H9 (cell line): Measurements from ENCODE around the gene BCAR1. TPM values are rescaled to one million over a fixed set of nuclear protein-coding genes. Genes with fewer than 3 reads are reported as not detected.

Source experiments
- DNase-seq: peaks from one replicate; pipeline ENCODE4 v3.0.0-alpha.2; 2017
- H2AFZ ChIP-seq: one replicate; pipeline ENCODE4 v1.6.1; 2013; ENCODE audit warnings: mild to moderate bottlenecking, low read length, control low read depth, moderate library complexity
- H2AK5ac ChIP-seq: 2 replicates; pipeline ENCODE4 v1.6.1; 2013; ENCODE audit warnings: low read length, control low read depth, mixed read lengths; ENCODE audit not compliant: insufficient read length
- H2BK120ac ChIP-seq: one replicate; pipeline ENCODE4 v1.6.1; 2013; ENCODE audit warnings: low read depth, mild to moderate bottlenecking, low read length, control low read depth, inconsistent platforms; ENCODE audit not compliant: poor library complexity, severe bottlenecking
- H2BK12ac ChIP-seq: 2 replicates; pipeline ENCODE4 v1.6.1; 2013; ENCODE audit warnings: low read length, control low read depth, mixed read lengths, low read depth; ENCODE audit not compliant: insufficient read length
- H2BK15ac ChIP-seq: 2 replicates; pipeline ENCODE4 v1.6.1; 2013; ENCODE audit warnings: low read depth, low read length, control low read depth
- H2BK20ac ChIP-seq: one replicate; pipeline ENCODE4 v1.6.1; 2013; ENCODE audit warnings: low read depth, mild to moderate bottlenecking, low read length, control low read depth, inconsistent platforms; ENCODE audit not compliant: poor library complexity, severe bottlenecking
- H2BK5ac ChIP-seq: 2 replicates; pipeline ENCODE4 v1.6.1; 2013; ENCODE audit warnings: low read length, control low read depth, mixed read lengths; ENCODE audit not compliant: insufficient read length
- H3K14ac ChIP-seq: 2 replicates; pipeline ENCODE4 v1.6.1; 2013; ENCODE audit warnings: low read length, control low read depth; ENCODE audit not compliant: insufficient read depth
- H3K18ac ChIP-seq: 2 replicates; pipeline ENCODE4 v1.6.1; 2013; ENCODE audit warnings: low read depth, mild to moderate bottlenecking, mixed read lengths, low read length, control low read depth; ENCODE audit not compliant: insufficient read length
- H3K23ac ChIP-seq: 2 replicates; pipeline ENCODE4 v1.6.1; 2013; ENCODE audit warnings: low read length, control low read depth, mixed read lengths, low read depth; ENCODE audit not compliant: insufficient read length
- H3K23me2 ChIP-seq: 2 replicates; pipeline ENCODE4 v1.6.1; 2013; ENCODE audit warnings: low read depth, mild to moderate bottlenecking, mixed read lengths, low read length, control low read depth; ENCODE audit not compliant: insufficient read length, poor library complexity, severe bottlenecking
- H3K27ac ChIP-seq: 2 replicates; pipeline ENCODE4 v1.5.1; 2013; ENCODE audit warnings: low read length, control low read depth, mixed read lengths, low read depth; ENCODE audit not compliant: insufficient read length
- H3K27me3 ChIP-seq: 2 replicates; pipeline ENCODE4 v1.6.1; 2013; ENCODE audit warnings: low read length, control low read depth, inconsistent platforms; ENCODE audit not compliant: insufficient read depth
- H3K4ac ChIP-seq: 2 replicates; pipeline ENCODE4 v1.6.1; 2013; ENCODE audit warnings: low read depth, mild to moderate bottlenecking, control low read depth, inconsistent platforms, low read length, moderate library complexity
- H3K4me1 ChIP-seq: 2 replicates; pipeline ENCODE4 v1.6.1; 2013; ENCODE audit warnings: low read length, control low read depth, inconsistent platforms; ENCODE audit not compliant: insufficient read depth
- H3K4me2 ChIP-seq: 2 replicates; pipeline ENCODE4 v1.6.1; 2013; ENCODE audit warnings: low read length, control low read depth, mixed read lengths; ENCODE audit not compliant: insufficient read length, insufficient read depth
- H3K56ac ChIP-seq: 2 replicates; pipeline ENCODE4 v1.6.1; 2013; ENCODE audit warnings: low read depth, mild to moderate bottlenecking, mixed read lengths, low read length, control low read depth; ENCODE audit not compliant: insufficient read length
- H3K79me1 ChIP-seq: 2 replicates; pipeline ENCODE4 v1.6.1; 2013; ENCODE audit warnings: low read depth, mild to moderate bottlenecking, moderate library complexity, low read length, control low read depth, inconsistent platforms; ENCODE audit not compliant: insufficient read depth, poor library complexity, severe bottlenecking
- H3K79me2 ChIP-seq: 2 replicates; pipeline ENCODE4 v1.6.1; 2013; ENCODE audit warnings: low read length, control low read depth, inconsistent platforms; ENCODE audit not compliant: insufficient read depth
- H3K9ac ChIP-seq: 2 replicates; pipeline ENCODE4 v1.6.1; 2013; ENCODE audit warnings: low read length, control low read depth, mixed read lengths; ENCODE audit not compliant: insufficient read length; ENCODE audit errors: extremely low read depth
- H3K9me3 ChIP-seq: one replicate; pipeline ENCODE4 v1.6.1; 2013; ENCODE audit warnings: low read depth, low read length, inconsistent platforms; ENCODE audit not compliant: control insufficient read depth
- H3T11ph ChIP-seq: one replicate; pipeline ENCODE4 v1.6.1; 2013; ENCODE audit warnings: mild to moderate bottlenecking, low read length, control low read depth, inconsistent platforms
- H4K20me1 ChIP-seq: one replicate; pipeline ENCODE4 v1.6.1; 2013; ENCODE audit not compliant: control insufficient read depth, insufficient read length, insufficient read depth
- H4K5ac ChIP-seq: 2 replicates; pipeline ENCODE4 v1.6.1; 2013; ENCODE audit warnings: low read depth, mild to moderate bottlenecking, mixed read lengths, low read length, control low read depth; ENCODE audit not compliant: insufficient read length
- H4K8ac ChIP-seq: replicated peaks from 2 replicates; pipeline ENCODE4 v1.6.1; 2013; ENCODE audit warnings: low read length, control low read depth, mixed read lengths, low read depth; ENCODE audit not compliant: insufficient read length
- H4K91ac ChIP-seq: 2 replicates; pipeline ENCODE4 v1.6.1; 2013; ENCODE audit warnings: low read depth, mild to moderate bottlenecking, moderate library complexity, mixed read lengths, low read length, control low read depth; ENCODE audit not compliant: insufficient read length
- H3K27ac Mint-ChIP-seq, 3 experiments: 2 replicates in 2 of 3; 3 replicates in 1 of 3; pipeline ENCODE4 v1.8.0; 2020 to 2021; ENCODE audit warnings: mixed read lengths in 3 of 3, mild to moderate bottlenecking in 1 of 3, moderate library complexity in 1 of 3
- H3K27me3 Mint-ChIP-seq: 2 replicates; pipeline ENCODE4 v1.8.0; 2021; ENCODE audit warnings: low read depth, mild to moderate bottlenecking, moderate library complexity, mixed read lengths
- H3K36me3 Mint-ChIP-seq, 3 experiments: 2 replicates in 2 of 3; 3 replicates in 1 of 3; pipeline ENCODE4 v1.8.0; 2020 to 2021; ENCODE audit warnings: low read depth in 3 of 3, mixed read lengths in 3 of 3; ENCODE audit not compliant: insufficient read depth in 1 of 3
- H3K4me1 Mint-ChIP-seq, 2 experiments: 2 replicates each; pipeline ENCODE4 v1.8.0; 2020; ENCODE audit warnings: mixed read lengths in 2 of 2
- H3K4me3 Mint-ChIP-seq, 2 experiments: 2 replicates in 1 of 2; 3 replicates in 1 of 2; pipeline ENCODE4 v1.8.0; 2020 to 2021; ENCODE audit warnings: mild to moderate bottlenecking in 2 of 2, mixed read lengths in 2 of 2, moderate library complexity in 1 of 2
- H3K9me3 Mint-ChIP-seq, 2 experiments: 2 replicates in 1 of 2; 3 replicates in 1 of 2; pipeline ENCODE4 v1.8.0; 2020; ENCODE audit warnings: mild to moderate bottlenecking in 2 of 2, mixed read lengths in 2 of 2, moderate library complexity in 1 of 2
- CTCF ChIP-seq: fragments of 200-600 bp; sonication (generic); conservative IDR thresholded peaks from 3 replicates; pipeline ENCODE4 v1.8.0; 2021; ENCODE audit warnings: antibody characterized with exemption, mild to moderate bottlenecking
- WGBS: extraction: QIAGEN DNeasy Blood & Tissue Kit; methylation state at CpG from one replicate; pipeline ENCODE4 v1.1.7; 2013; ENCODE audit warnings: missing lambda C conversion rate, low lambda C conversion rate, mixed read lengths; ENCODE audit not compliant: insufficient read length; ENCODE audit errors: extremely low coverage; 5-methylcytosine and 5-hydroxymethylcytosine counted together
- total RNA-seq: library from RNA; stranded (reverse); gene quantifications from 2 replicates; pipeline ENCODE4 v1.2.1, GENCODE V29; 2021

Gene BCAR1
- total RNA-seq, 1 experiment from 2014 or later, result 97.1 TPM

DNA sequence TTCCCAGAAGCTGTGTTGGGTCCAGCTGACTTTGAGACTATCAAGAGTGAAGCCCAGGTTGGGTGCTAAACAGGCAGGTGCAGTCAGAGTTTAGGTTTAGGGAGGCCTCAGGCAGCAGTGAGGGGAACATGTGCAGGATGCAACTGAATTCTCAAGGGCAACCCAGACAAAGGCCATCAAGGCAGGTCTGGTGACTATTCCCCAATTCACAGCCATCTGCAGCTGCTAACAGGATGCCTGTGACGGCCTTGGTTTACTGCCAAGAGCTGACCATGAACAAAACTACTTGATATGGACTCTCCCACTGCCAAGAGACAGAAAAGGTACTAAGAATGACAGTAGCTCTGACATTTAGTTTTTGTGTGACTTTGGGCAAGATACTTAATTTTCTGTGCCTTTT lies 45.2 kb upstream of the BCAR1 start:
- no peaks in the 10 kb centered on the region for H3K79me2 ChIP-seq
- H3K18ac ChIP-seq, result no peak overlapping the region
- no peak overlapping the region for H3K4me3 Mint-ChIP-seq
- no peak overlapping the region for H3K4ac ChIP-seq
- no peak overlapping the region for H3K9ac ChIP-seq
- no peak overlapping the region for H2BK120ac ChIP-seq
- H3K79me1 ChIP-seq, result no peaks in the 10 kb centered on the region
- no peak overlapping the region for H3K23ac ChIP-seq
- no CpG with 5 or more reads among the region's 1 CpG for WGBS
- H3K27me3 Mint-ChIP-seq, result no peaks in the 10 kb centered on the region; the same call in 1 of the 2 replicates
- no peaks in the 10 kb centered on the region for H3K23me2 ChIP-seq
- H2BK15ac ChIP-seq, result no peak overlapping the region
- H2BK20ac ChIP-seq, result no peak overlapping the region
- no peak overlapping the region for H4K5ac ChIP-seq
- H4K91ac ChIP-seq, result no peak overlapping the region
- no peak overlapping the region for H3K14ac ChIP-seq
- H3K9me3 Mint-ChIP-seq, result no peaks in the 10 kb centered on the region
- peaks cover 20 to 71% (median 55%) of the 10 kb centered on the region in 3 experiments; a peak in 6 of 7 replicates for H3K36me3 Mint-ChIP-seq
- no peak overlapping the region for H3T11ph ChIP-seq
- H3K27me3 ChIP-seq, result no peaks in the 10 kb centered on the region
- H3K27ac Mint-ChIP-seq, result no peak overlapping the region
- no peak overlapping the region for H3K56ac ChIP-seq
- H3K9me3 ChIP-seq, result no peaks in the 10 kb centered on the region
- no peak for DNase-seq
- H2AFZ ChIP-seq, result no peak overlapping the region
- no peak overlapping the region for H2AK5ac ChIP-seq
- H2BK12ac ChIP-seq, result no peak overlapping the region
- TF ChIP-seq CTCF, result no peak
- H3K4me1 ChIP-seq, result no peaks in the 10 kb centered on the region
- H4K8ac ChIP-seq, result no peak overlapping the region
- no peak overlapping the region for H3K27ac ChIP-seq
- H3K4me2 ChIP-seq, result no peak overlapping the region
- no peaks in the 10 kb centered on the region for H3K4me1 Mint-ChIP-seq
- H2BK5ac ChIP-seq, result no peak overlapping the region
- no peaks in the 10 kb centered on the region for H4K20me1 ChIP-seq
